Neuronal stem cell (in vitro differentiated cells): ENCODE data around the gene NDP.

Experiments used
- DNase-seq: peaks from one replicate; pipeline ENCODE4 v3.0.0-alpha.2; 2013; ENCODE audit warnings: low spot score
- H2AFZ ChIP-seq: one replicate; pipeline ENCODE4 v1.6.1; 2013; ENCODE audit warnings: mild to moderate bottlenecking, low read length, inconsistent platforms
- H2AK5ac ChIP-seq: 2 replicates; pipeline ENCODE4 v1.6.1; 2013; ENCODE audit warnings: low read depth, mild to moderate bottlenecking, inconsistent platforms, low read length, moderate library complexity, mixed read lengths
- H2BK120ac ChIP-seq: 2 replicates; pipeline ENCODE4 v1.6.1; 2013; ENCODE audit warnings: low read depth, mild to moderate bottlenecking, inconsistent platforms, low read length, moderate library complexity, mixed read lengths
- H2BK12ac ChIP-seq: one replicate; pipeline ENCODE4 v1.6.1; 2013; ENCODE audit warnings: low read length, inconsistent platforms
- H2BK15ac ChIP-seq: 2 replicates; pipeline ENCODE4 v1.6.1; 2013; ENCODE audit warnings: mild to moderate bottlenecking, low read length, inconsistent platforms, mixed read lengths
- H2BK5ac ChIP-seq: one replicate; pipeline ENCODE4 v1.6.1; 2013; ENCODE audit warnings: inconsistent platforms, mild to moderate bottlenecking, low read length, moderate library complexity
- H3K14ac ChIP-seq: one replicate; pipeline ENCODE4 v1.6.1; 2013; ENCODE audit warnings: low read length, inconsistent platforms
- H3K18ac ChIP-seq: 2 replicates; pipeline ENCODE4 v1.6.1; 2013; ENCODE audit warnings: low read length, inconsistent platforms
- H3K23ac ChIP-seq: 2 replicates; pipeline ENCODE4 v1.6.1; 2013; ENCODE audit warnings: low read depth, mild to moderate bottlenecking, mixed read lengths, low read length, inconsistent platforms; ENCODE audit not compliant: poor library complexity
- H3K27ac ChIP-seq: replicated peaks from 3 replicates; pipeline ENCODE4 v1.5.1; 2013; ENCODE audit warnings: low read length, inconsistent platforms
- H3K27me3 ChIP-seq, 3 experiments: 2 replicates each; pipeline ENCODE4 v1.6.1; 2013; ENCODE audit warnings: low read length in 3 of 3, mild to moderate bottlenecking in 2 of 3, inconsistent platforms in 1 of 3, low read depth in 1 of 3, mixed read lengths in 1 of 3, moderate library complexity in 1 of 3; ENCODE audit not compliant: control insufficient read depth in 3 of 3, insufficient read depth in 3 of 3
- H3K36me3 ChIP-seq, 2 donors: replicated peaks in 1 of 2; 2 replicates each; pipeline ENCODE4 v1.6.1; 2013; ENCODE audit warnings: low read length in 2 of 2; ENCODE audit not compliant: control insufficient read depth in 2 of 2, insufficient read depth in 2 of 2
- H3K4ac ChIP-seq: 2 replicates; pipeline ENCODE4 v1.6.1; 2013; ENCODE audit warnings: inconsistent platforms, mild to moderate bottlenecking, low read length, moderate library complexity
- H3K4me1 ChIP-seq, 2 donors: 1 replicate in 1 of 2; 2 replicates in 1 of 2; pipeline ENCODE4 v1.6.1; 2013; ENCODE audit warnings: low read length in 2 of 2, low read depth in 1 of 2; ENCODE audit not compliant: control insufficient read depth in 2 of 2, insufficient read depth in 1 of 2
- H3K4me2 ChIP-seq: one replicate; pipeline ENCODE4 v1.6.1; 2013; ENCODE audit warnings: mild to moderate bottlenecking, low read length, inconsistent platforms; ENCODE audit not compliant: insufficient read depth, poor library complexity, severe bottlenecking
- H3K4me3 ChIP-seq, 2 donors: 2 replicates each; pipeline ENCODE4 v1.5.1; 2013; ENCODE audit warnings: low read length in 2 of 2, mild to moderate bottlenecking in 2 of 2, inconsistent platforms in 1 of 2, moderate library complexity in 1 of 2
- H3K79me1 ChIP-seq: one replicate; pipeline ENCODE4 v1.6.1; 2013; ENCODE audit warnings: low read depth, mild to moderate bottlenecking, inconsistent platforms, low read length, moderate library complexity
- H3K9ac ChIP-seq: one replicate; pipeline ENCODE4 v1.6.1; 2013; ENCODE audit warnings: mild to moderate bottlenecking, low read depth, low read length, inconsistent platforms; ENCODE audit not compliant: poor library complexity
- H3K9me3 ChIP-seq, 2 donors: replicated peaks in 1 of 2; 2 replicates each; pipeline versions ENCODE3 to v1.6.1; 2013; ENCODE audit warnings: low read length in 2 of 2, mild to moderate bottlenecking in 2 of 2, inconsistent platforms in 1 of 2, low read depth in 1 of 2, mixed read lengths in 1 of 2, moderate library complexity in 1 of 2; ENCODE audit not compliant: control insufficient read depth in 2 of 2, insufficient read depth in 1 of 2
- H4K8ac ChIP-seq: one replicate; pipeline ENCODE4 v1.6.1; 2013; ENCODE audit warnings: low read depth, mild to moderate bottlenecking, inconsistent platforms, low read length, moderate library complexity
- H4K91ac ChIP-seq: one replicate; pipeline ENCODE4 v1.6.1; 2013; ENCODE audit warnings: low read length, low read depth, mild to moderate bottlenecking, inconsistent platforms; ENCODE audit not compliant: poor library complexity
- WGBS, 2 donors: extraction: QIAGEN DNeasy Blood & Tissue Kit; methylation state at CpG; one replicate each; pipeline ENCODE4 v1.1.7; 2013; ENCODE audit warnings: missing lambda C conversion rate in 2 of 2, mixed read lengths in 1 of 2; ENCODE audit not compliant: insufficient read length in 2 of 2, insufficient replicate concordance in 1 of 2; ENCODE audit errors: extremely low coverage in 2 of 2; 5-methylcytosine and 5-hydroxymethylcytosine counted together

The NDP gene

DNA sequence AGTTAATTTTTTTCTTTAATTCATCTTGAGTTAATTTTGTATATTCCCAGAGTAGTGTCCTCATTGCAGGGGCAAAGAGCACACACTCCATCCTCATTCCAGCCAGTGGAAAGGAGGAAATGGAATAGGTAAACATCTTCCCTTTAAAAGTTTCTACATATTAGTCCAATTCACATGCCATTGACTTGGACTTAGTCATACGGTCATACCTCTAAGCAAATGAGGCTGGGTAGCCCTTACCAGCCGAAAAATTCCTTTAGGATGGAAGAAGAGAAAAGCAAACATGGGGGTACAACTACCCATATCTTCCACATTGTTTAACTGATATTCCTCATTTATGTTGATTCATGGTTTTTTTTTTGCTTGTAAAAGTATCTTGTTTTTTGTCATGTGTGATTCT, 37.4 kb upstream of the NDP start:
- no peak overlapping the region for H4K8ac ChIP-seq
- H3K27ac ChIP-seq = no peak overlapping the region
- no peaks in the 10 kb centered on the region for H3K27me3 ChIP-seq
- H2BK15ac ChIP-seq = no peak overlapping the region
- WGBS, 2 donors = no CpG with 5 or more reads among the region's 2 CpGs
- no peak overlapping the region for H4K91ac ChIP-seq
- no peaks in the 10 kb centered on the region for H3K4me1 ChIP-seq
- no peak overlapping the region for H2BK120ac ChIP-seq
- H3K18ac ChIP-seq = no peak overlapping the region
- H2AFZ ChIP-seq = no peak overlapping the region
- H3K4ac ChIP-seq = no peak overlapping the region
- no peaks in the 10 kb centered on the region for H3K36me3 ChIP-seq
- no peak overlapping the region for H3K9ac ChIP-seq
- no peak overlapping the region for H2AK5ac ChIP-seq
- H3K23ac ChIP-seq = no peak overlapping the region
- no peak overlapping the region for H2BK12ac ChIP-seq
- H3K14ac ChIP-seq = no peak overlapping the region
- no peaks in the 10 kb centered on the region for H3K9me3 ChIP-seq
- DNase-seq = no peak
- H3K4me3 ChIP-seq = no peak overlapping the region
- H3K79me1 ChIP-seq = no peaks in the 10 kb centered on the region
- no peak overlapping the region for H3K4me2 ChIP-seq
- no peak overlapping the region for H2BK5ac ChIP-seq

DNA sequence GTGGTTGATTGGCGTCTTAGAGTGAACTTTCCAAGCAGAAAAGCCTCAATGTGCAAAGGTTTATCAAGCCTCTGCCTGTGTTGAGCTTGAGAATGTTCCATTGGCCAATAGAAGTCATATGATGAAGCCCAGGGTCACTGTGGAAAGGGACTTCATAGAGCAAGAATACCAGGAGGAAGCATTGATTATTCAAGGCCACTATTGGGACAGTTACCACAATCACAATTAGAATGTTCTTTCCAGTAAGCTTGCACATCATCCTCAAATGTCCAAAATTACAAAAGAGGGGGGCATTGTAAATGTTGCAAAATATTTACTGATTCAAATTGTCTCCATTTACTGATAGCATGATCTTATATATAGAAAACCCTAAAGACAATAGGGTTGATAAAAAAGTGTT, 32.9 kb upstream of the NDP start:
- no peaks in the 10 kb centered on the region for H3K4me1 ChIP-seq

DNA sequence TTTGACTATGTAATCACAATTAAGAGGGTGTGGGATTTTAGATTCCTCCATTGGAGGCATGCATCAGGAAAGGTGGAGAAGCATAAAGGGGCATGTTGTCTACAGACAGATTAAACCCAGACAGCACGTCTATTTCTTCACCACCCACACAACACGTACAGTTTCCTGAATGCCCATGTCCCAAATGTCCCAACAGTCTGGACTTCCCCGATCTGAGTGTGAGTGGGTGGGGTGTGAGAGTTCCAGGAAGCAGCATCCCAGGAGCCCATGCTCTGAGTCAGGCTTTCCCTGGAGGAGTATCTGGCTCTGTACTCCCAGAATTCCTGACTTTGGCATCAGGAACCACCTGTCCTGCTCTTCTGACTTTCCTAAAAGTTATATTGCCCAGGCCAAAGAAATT, 30.8 kb upstream of the NDP start:
- Histone ChIP-seq H2AFZ (no peak overlapping the region), H2BK12ac (no peak overlapping the region), H3K36me3 (no peaks in the 10 kb centered on the region), H3K18ac (no peak overlapping the region), H3K79me1 (no peaks in the 10 kb centered on the region), H3K4me2 (no peak overlapping the region), H3K9ac (no peak overlapping the region), H3K4ac (no peak overlapping the region), H2AK5ac (no peak overlapping the region), H3K23ac (no peak overlapping the region), H3K27me3 (no peaks in the 10 kb centered on the region), H4K8ac (no peak overlapping the region), H3K27ac (no peak overlapping the region), H3K9me3 (no peaks in the 10 kb centered on the region), H3K4me1 (no peaks in the 10 kb centered on the region), H3K14ac (no peak overlapping the region), H2BK15ac (no peak overlapping the region), H2BK120ac (no peak overlapping the region), H4K91ac (no peak overlapping the region), H3K4me3 (no peak overlapping the region), H2BK5ac (no peak overlapping the region)
- WGBS, 2 donors = no CpG with 5 or more reads among the region's 3 CpGs
- no peak for DNase-seq

More for the DNA sequence above, 32.9 kb upstream of the NDP start:
- Histone ChIP-seq H2AFZ (no peak overlapping the region), H3K14ac (no peak overlapping the region), H3K4me2 (no peak overlapping the region), H3K9ac (no peak overlapping the region), H3K27me3 (no peaks in the 10 kb centered on the region), H2BK15ac (no peak overlapping the region), H4K8ac (no peak overlapping the region), H2BK12ac (no peak overlapping the region), H3K23ac (no peak overlapping the region), H3K79me1 (no peaks in the 10 kb centered on the region), H3K4me3 (no peak overlapping the region), H3K18ac (no peak overlapping the region), H3K27ac (no peak overlapping the region), H3K4ac (no peak overlapping the region), H4K91ac (no peak overlapping the region), H3K9me3 (no peaks in the 10 kb centered on the region), H2BK5ac (no peak overlapping the region), H2BK120ac (no peak overlapping the region), H3K36me3 (no peaks in the 10 kb centered on the region), H2AK5ac (no peak overlapping the region)
- no peak for DNase-seq
- WGBS, 2 donors = no CpG with 5 or more reads among the region's 1 CpG

DNA sequence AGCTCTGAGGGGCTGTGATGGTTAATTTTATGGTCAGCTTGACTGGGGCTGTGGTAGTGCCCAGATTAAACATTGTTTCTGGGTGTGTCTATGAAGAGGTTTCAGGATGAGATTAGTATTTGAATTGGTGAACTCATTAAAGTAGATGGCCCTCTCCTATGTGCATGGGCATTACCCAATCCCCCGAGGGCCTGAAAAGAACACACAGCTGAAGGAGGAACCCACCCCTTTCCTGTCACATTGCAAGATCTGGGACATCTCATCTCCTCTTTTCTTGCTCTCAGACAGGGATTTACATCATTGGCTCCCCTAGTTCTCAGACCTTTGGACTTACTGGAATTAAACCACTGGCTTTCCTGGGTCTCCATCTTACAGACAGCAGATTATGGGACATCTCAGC, 29.4 kb upstream of the NDP start:
- Histone ChIP-seq H3K23ac (no peak overlapping the region), H3K4me1 (no peaks in the 10 kb centered on the region), H2BK5ac (no peak overlapping the region), H3K4ac (no peak overlapping the region), H3K4me3 (no peak overlapping the region), H3K27ac (no peak overlapping the region), H3K9ac (no peak overlapping the region), H2BK15ac (no peak overlapping the region), H2AFZ (no peak overlapping the region), H4K91ac (no peak overlapping the region), H3K79me1 (no peaks in the 10 kb centered on the region), H3K36me3 (no peaks in the 10 kb centered on the region), H2BK12ac (no peak overlapping the region), H3K18ac (no peak overlapping the region), H3K27me3 (no peaks in the 10 kb centered on the region), H3K14ac (no peak overlapping the region), H3K9me3 (no peaks in the 10 kb centered on the region), H3K4me2 (no peak overlapping the region), H2BK120ac (no peak overlapping the region), H2AK5ac (no peak overlapping the region), H4K8ac (no peak overlapping the region)
- DNase-seq = no peak
- WGBS, 2 donors = no CpG with 5 or more reads among the region's 1 CpG
